Measurements from ENCODE around the gene CFAP74. TPM values are rescaled to one million over a fixed set of nuclear protein-coding genes. Genes with fewer than 3 reads are reported as not detected.

CFAP74 gene
- total and polyA plus RNA-seq, 2 of the 13 experiments (the other 11 are each of a cell fraction or from before 2014, with no cell fraction given): 0.27 to 0.62 TPM

GRCh38 chr1:1906185-1907097 lies 97.1 kb downstream of the CFAP74 start (continued):
- TF ChIP-seq CENPX (CRISPR knock-in tag; IDR thresholded peaks at IDR 0.05): no peak
- no peak for TF ChIP-seq ZNF441 (CRISPR knock-in tag; IDR thresholded peaks at IDR 0.05; ENCODE audit: borderline replicate concordance)
- TF ChIP-seq ZNF691 (CRISPR knock-in tag; IDR thresholded peaks at IDR 0.05; ENCODE audit: borderline replicate concordance, low read depth): no peak; the same call in 1 of the 2 replicates
- TF ChIP-seq ZNF451 (CRISPR knock-in tag; IDR thresholded peaks at IDR 0.05): no peak
- TF ChIP-seq ZNF326 (CRISPR knock-in tag; IDR thresholded peaks at IDR 0.05; ENCODE audit: borderline replicate concordance): no peak
- no peak for TF ChIP-seq ZNF672 (CRISPR knock-in tag; IDR thresholded peaks at IDR 0.05)
- TF ChIP-seq KDM1A (CRISPR knock-in tag; IDR thresholded peaks at IDR 0.05): peak; percentile 56; the same call in 1 of the 2 replicates
- TF ChIP-seq GABPA (IDR thresholded peaks at IDR 0.05; ENCODE audit: low read depth, low read length): no peak
- TF ChIP-seq GABPA (CRISPR knock-in tag; IDR thresholded peaks at IDR 0.05; ENCODE audit: low read depth): no peak
- no peak for TF ChIP-seq KLF9 (CRISPR knock-in tag; IDR thresholded peaks at IDR 0.05; ENCODE audit: low read depth)
- TF ChIP-seq ZNF343 (CRISPR knock-in tag; IDR thresholded peaks at IDR 0.05): no peak
- TF ChIP-seq ZNF501 (CRISPR knock-in tag; IDR thresholded peaks at IDR 0.05): no peak; the same call in 1 of the 2 replicates
- no peak for TF ChIP-seq GPN1 (CRISPR knock-in tag; IDR thresholded peaks at IDR 0.05; ENCODE audit: borderline replicate concordance)
- TF ChIP-seq ZUFSP (CRISPR knock-in tag; IDR thresholded peaks at IDR 0.05; ENCODE audit: borderline replicate concordance): no peak
- no peak; the same call in 1 of the 2 replicates for TF ChIP-seq TFAP4 (IDR thresholded peaks at IDR 0.05; ENCODE audit: borderline replicate concordance, low read depth)
- peak; percentile 71; the same call in 1 of the 2 replicates for TF ChIP-seq ERF (CRISPR knock-in tag; IDR thresholded peaks at IDR 0.05)
- no peak for TF ChIP-seq ZBTB34 (CRISPR knock-in tag; IDR thresholded peaks at IDR 0.05)
- no peak for TF ChIP-seq REL (CRISPR knock-in tag; conservative IDR thresholded peaks at IDR 0.05)
- TF ChIP-seq ZGPAT (CRISPR knock-in tag; IDR thresholded peaks at IDR 0.05): peak; percentile 56; the same call in 1 of the 2 replicates
- no peak for TF ChIP-seq PAF1 (CRISPR knock-in tag; IDR thresholded peaks at IDR 0.05)
- peak; percentile 88 for TF ChIP-seq ZFP91 (CRISPR knock-in tag; IDR thresholded peaks at IDR 0.05; ENCODE audit: borderline replicate concordance)
- TF ChIP-seq IKZF1 (IDR thresholded peaks at IDR 0.05): no peak

Data from HepG2 (cell line).